ENCODE measurements around the gene ZNF649.

GRCh38 chr19:51891193-51891747 is 13.5 kb downstream of the ZNF649 start:
- TF ChIP-seq, protein P1, sequence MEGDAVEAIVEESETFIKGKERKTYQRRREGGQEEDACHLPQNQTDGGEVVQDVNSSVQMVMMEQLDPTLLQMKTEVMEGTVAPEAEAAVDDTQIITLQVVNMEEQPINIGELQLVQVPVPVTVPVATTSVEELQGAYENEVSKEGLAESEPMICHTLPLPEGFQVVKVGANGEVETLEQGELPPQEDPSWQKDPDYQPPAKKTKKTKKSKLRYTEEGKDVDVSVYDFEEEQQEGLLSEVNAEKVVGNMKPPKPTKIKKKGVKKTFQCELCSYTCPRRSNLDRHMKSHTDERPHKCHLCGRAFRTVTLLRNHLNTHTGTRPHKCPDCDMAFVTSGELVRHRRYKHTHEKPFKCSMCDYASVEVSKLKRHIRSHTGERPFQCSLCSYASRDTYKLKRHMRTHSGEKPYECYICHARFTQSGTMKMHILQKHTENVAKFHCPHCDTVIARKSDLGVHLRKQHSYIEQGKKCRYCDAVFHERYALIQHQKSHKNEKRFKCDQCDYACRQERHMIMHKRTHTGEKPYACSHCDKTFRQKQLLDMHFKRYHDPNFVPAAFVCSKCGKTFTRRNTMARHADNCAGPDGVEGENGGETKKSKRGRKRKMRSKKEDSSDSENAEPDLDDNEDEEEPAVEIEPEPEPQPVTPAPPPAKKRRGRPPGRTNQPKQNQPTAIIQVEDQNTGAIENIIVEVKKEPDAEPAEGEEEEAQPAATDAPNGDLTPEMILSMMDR (IDR thresholded peaks at IDR 0.05), result no peak
- no peak for TF ChIP-seq POLR2A (IDR thresholded peaks at IDR 0.05)
